MCF 10A (cell line): Measurements from ENCODE around the gene PACSIN1. TPM values are rescaled to one million over a fixed set of nuclear protein-coding genes. Genes with fewer than 3 reads are reported as not detected.

Experiments used
- BruUV-seq: library from RNA; stranded (reverse); fragments of 400-500 nt; replicated peaks from 2 replicates; lab custom pipeline; 2021; lab: Mats Ljungman, UMichigan
- CTCF ChIA-PET: fragments of 300-600 bp; sonication (Branson Sonifier 250); formaldehyde crosslinking; extraction: SDS; loops from one replicate; lab custom pipeline; 2021; ENCODE audit warnings: antibody characterized with exemption, inconsistent platforms; lab: Yijun Ruan, JAX
- POLR2A ChIA-PET: fragments of 300-600, 350-650 bp; sonication (Branson Sonifier 250); formaldehyde crosslinking; extraction: SDS; loops from one replicate; lab custom pipeline; 2020; ENCODE audit warnings: antibody characterized with exemption, inconsistent platforms; lab: Yijun Ruan, JAX
- DNase-seq: peaks from one replicate; pipeline ENCODE4 v3.0.0-alpha.2; 2018; ENCODE audit not compliant: unreplicated experiment
- H3K27ac Mint-ChIP-seq: one replicate; pipeline ENCODE4 v1.8.0; 2022; ENCODE audit warnings: mild to moderate bottlenecking, low read depth, mixed read lengths; ENCODE audit not compliant: unreplicated experiment
- H3K27me3 Mint-ChIP-seq: one replicate; pipeline ENCODE4 v1.8.0; 2022; ENCODE audit warnings: mixed read lengths; ENCODE audit not compliant: insufficient read depth, unreplicated experiment
- H3K36me3 Mint-ChIP-seq: one replicate; pipeline ENCODE4 v1.8.0; 2022; ENCODE audit warnings: mild to moderate bottlenecking, moderate library complexity, mixed read lengths; ENCODE audit not compliant: insufficient read depth, unreplicated experiment
- H3K4me1 Mint-ChIP-seq: one replicate; pipeline ENCODE4 v1.8.0; 2022; ENCODE audit warnings: mixed read lengths; ENCODE audit not compliant: insufficient read depth, unreplicated experiment
- H3K4me3 Mint-ChIP-seq: one replicate; pipeline ENCODE4 v1.8.0; 2022; ENCODE audit warnings: mild to moderate bottlenecking, moderate library complexity, mixed read lengths; ENCODE audit not compliant: unreplicated experiment
- H3K9me3 Mint-ChIP-seq: one replicate; pipeline ENCODE4 v1.8.0; 2022; ENCODE audit warnings: mixed read lengths; ENCODE audit not compliant: unreplicated experiment
- CTCF ChIP-seq: fragments of 200-600 bp; IDR thresholded peaks from one replicate; pipeline ENCODE4 v1.8.0; 2022; ENCODE audit warnings: antibody characterized with exemption, mild to moderate bottlenecking; ENCODE audit not compliant: unreplicated experiment
- intact Hi-C: fragments of 100-400 bp; cut with micrococcal nuclease; formaldehyde crosslinking; loops from 2 replicates; pipeline ENCODE4 v1.14.1; 2022
- total RNA-seq: library from RNA; stranded (reverse); gene quantifications from 2 replicates; pipeline ENCODE4 v1.2.3, GENCODE V29; 2022

PACSIN1 gene
- total RNA-seq, 1 experiment from 2014 or later = not detected

GRCh38 chr6:34572585-34572984 is 106.7 kb downstream of the PACSIN1 start:
- peaks cover 11% of the 10 kb centered on the region for H3K36me3 Mint-ChIP-seq
- TF ChIP-seq CTCF = no peak
- H3K9me3 Mint-ChIP-seq = no peaks in the 10 kb centered on the region
- peaks cover 5% of the 10 kb centered on the region for H3K4me1 Mint-ChIP-seq
- POLR2A ChIA-PET = interaction anchor here (0.8 kb wide), 1 partner anchor 177 kb away, joined by 3 read pairs; no protein-coding TSS in a partner anchor
- CTCF ChIA-PET = no interaction called here
- H3K27me3 Mint-ChIP-seq = no peaks in the 10 kb centered on the region
- H3K27ac Mint-ChIP-seq = no peak overlapping the region
- no TSS peak for BruUV-seq
- intact Hi-C loops = no loop called here
- DNase-seq = no peak
- no peak overlapping the region for H3K4me3 Mint-ChIP-seq

- DNase-seq = no peak
- Mint-ChIP-seq H3K9me3 (no peaks in the 10 kb centered on the region), H3K36me3 (peaks cover 11% of the 10 kb centered on the region), H3K4me1 (no peaks in the 10 kb centered on the region), H3K4me3 (no peak overlapping the region), H3K27me3 (no peaks in the 10 kb centered on the region), H3K27ac (no peak overlapping the region)
- BruUV-seq = no TSS peak
- POLR2A ChIA-PET = interaction anchor here (1.2 kb wide), 1 partner anchor 36 kb away, joined by 3 read pairs; no protein-coding TSS in a partner anchor
- CTCF ChIA-PET = no interaction called here
- intact Hi-C loops = no loop called here
- TF ChIP-seq CTCF = no peak
Observed at GRCh38 chr6:34573567-34574183, 107.8 kb downstream of the PACSIN1 start.

GRCh38 chr6:34574647-34575293 is 108.9 kb downstream of the PACSIN1 start:
- no peaks in the 10 kb centered on the region for H3K4me1 Mint-ChIP-seq
- no peak for DNase-seq
- H3K4me3 Mint-ChIP-seq = no peak overlapping the region
- ChIA-PET CTCF (no interaction called here), POLR2A (interaction anchor here (0.7 kb wide), 1 partner anchor 175 kb away, joined by 3 read pairs; no protein-coding TSS in a partner anchor)
- peaks cover 17% of the 10 kb centered on the region for H3K36me3 Mint-ChIP-seq
- no peaks in the 10 kb centered on the region for H3K9me3 Mint-ChIP-seq
- intact Hi-C loops = no loop called here
- no peaks in the 10 kb centered on the region for H3K27me3 Mint-ChIP-seq
- no peak overlapping the region for H3K27ac Mint-ChIP-seq
- TF ChIP-seq CTCF = no peak
- BruUV-seq = no TSS peak

- no peaks in the 10 kb centered on the region for H3K4me1 Mint-ChIP-seq
Observed at GRCh38 chr6:34575326-34575725, 109.5 kb downstream of the PACSIN1 start.

More at GRCh38 chr6:34575326-34575725, 109.5 kb downstream of the PACSIN1 start:
- Mint-ChIP-seq H3K27ac (no peak overlapping the region), H3K36me3 (peaks cover 17% of the 10 kb centered on the region), H3K27me3 (no peaks in the 10 kb centered on the region), H3K4me3 (no peak overlapping the region), H3K9me3 (no peaks in the 10 kb centered on the region)
- DNase-seq = no peak
- CTCF ChIA-PET = interaction anchor here (0.8 kb wide), 1 partner anchor 19 kb away, joined by 3 read pairs; no protein-coding TSS in a partner anchor
- POLR2A ChIA-PET = interaction anchor here (0.7 to 1.4 kb wide), 2 partner anchors 11 to 176 kb away, joined by 3 read pairs; no protein-coding TSS in a partner anchor
- TF ChIP-seq CTCF = no peak
- intact Hi-C loops = no loop called here
- no TSS peak for BruUV-seq
